HL-60/S4 (cell line): ENCODE data around the gene HNRNPM.

Experiments
- in situ Hi-C: fragments of 300-500 bp; cut with MboI; formaldehyde crosslinking; loops from 2 replicates; pipeline ENCODE4 v1.14.3; 2022; ENCODE audit warnings: low sequenced_read_pairs

Gene HNRNPM

GRCh38 chr19:8484331-8484894 is 39.6 kb downstream of the HNRNPM start:
- in situ Hi-C loops: no loop called here

- in situ Hi-C loops: no loop called here
These were observed 41.0 kb downstream of the HNRNPM start for GRCh38 chr19:8485561-8486371.

GRCh38 chr19:8486661-8487136 is 41.9 kb downstream of the HNRNPM start:
- in situ Hi-C loops: no loop called here

- in situ Hi-C loops: no loop called here
These were observed 42.5 kb downstream of the HNRNPM start for GRCh38 chr19:8487137-8487851.

- in situ Hi-C loops: no loop called here
These were observed 43.6 kb downstream of the HNRNPM start for GRCh38 chr19:8488365-8488764.

GRCh38 chr19:8489561-8490394 is 45.0 kb downstream of the HNRNPM start:
- in situ Hi-C loops: no loop called here

- in situ Hi-C loops: no loop called here
These were observed 45.6 kb downstream of the HNRNPM start for GRCh38 chr19:8490395-8490760.

- in situ Hi-C loops: no loop called here
These were observed 46.1 kb downstream of the HNRNPM start for GRCh38 chr19:8490873-8491272.

- in situ Hi-C loops: no loop called here
These were observed 46.8 kb downstream of the HNRNPM start for GRCh38 chr19:8491574-8491973.

- in situ Hi-C loops: no loop called here
These were observed 49.4 kb downstream of the HNRNPM start for GRCh38 chr19:8494158-8494557.

GRCh38 chr19:8498295-8498694 is 53.5 kb downstream of the HNRNPM start:
- in situ Hi-C loops: no loop called here

- in situ Hi-C loops: no loop called here
These were observed 54.5 kb downstream of the HNRNPM start for GRCh38 chr19:8499048-8499833.

GRCh38 chr19:8500158-8500557 is 55.4 kb downstream of the HNRNPM start:
- in situ Hi-C loops: no loop called here

GRCh38 chr19:8501516-8501915 is 56.7 kb downstream of the HNRNPM start:
- in situ Hi-C loops: no loop called here

- in situ Hi-C loops: no loop called here
These were observed 57.2 kb downstream of the HNRNPM start for GRCh38 chr19:8501981-8502380.

- in situ Hi-C loops: no loop called here
These were observed 58.7 kb downstream of the HNRNPM start for GRCh38 chr19:8503510-8503909.

GRCh38 chr19:8504171-8504570 is 59.4 kb downstream of the HNRNPM start:
- in situ Hi-C loops: no loop called here

GRCh38 chr19:8504919-8505318 is 60.1 kb downstream of the HNRNPM start:
- in situ Hi-C loops: no loop called here

- in situ Hi-C loops: no loop called here
These were observed 61.1 kb downstream of the HNRNPM start for GRCh38 chr19:8505680-8506401.
